ENCODE results near the gene B2M. TPM values are rescaled to one million over a fixed set of nuclear protein-coding genes. Genes with fewer than 3 reads are reported as not detected.

B2M gene
- total and polyA plus RNA-seq, 2 of the 8 experiments (the other 6 are each of a cell fraction or from before 2014, with no cell fraction given), result 78.9 to 907 TPM

GRCh38 chr15:44753345-44753744, 42.0 kb downstream of the B2M start:
- Histone ChIP-seq H2BK20ac (ENCODE audit: low read length) (no peak overlapping the region), H3K9ac (replicated peaks in 1 of 4; ENCODE audit: extremely low read depth in 1 of 4, low read depth in 3 of 4, low read length in 3 of 4) (no peak overlapping the region), H3K14ac (ENCODE audit: insufficient read length) (no peak overlapping the region), H3K4ac (replicated peaks; ENCODE audit: insufficient read length, low read depth, low read length) (no peak overlapping the region), H3K27ac (ENCODE audit: low read depth, low read length) (no peak overlapping the region), H4K5ac (ENCODE audit: insufficient read length, low read depth, low read length) (no peak overlapping the region), H3K4me3 (ENCODE audit: extremely low read depth in 1 of 4, insufficient read depth in 2 of 4, low read depth in 3 of 4, low read length in 4 of 4) (no peak overlapping the region), H3K23ac (ENCODE audit: insufficient read length) (no peak overlapping the region), H3K36me3 (ENCODE audit: control insufficient read depth in 2 of 4, insufficient read depth in 4 of 4, low read length in 3 of 4) (no peaks in the 10 kb centered on the region), H3K27me3 (replicated peaks in 1 of 4; ENCODE audit: control insufficient read depth in 3 of 4, extremely low read depth in 1 of 4, insufficient read depth in 3 of 4, low read length in 3 of 4) (no peaks in the 10 kb centered on the region), H3K79me2 (ENCODE audit: control insufficient read depth in 1 of 2, insufficient read depth in 2 of 2, low read length in 2 of 2) (no peaks in the 10 kb centered on the region), H3K18ac (ENCODE audit: extremely low read depth, low read length) (no peak overlapping the region), H2BK12ac (ENCODE audit: low read depth, low read length) (no peak overlapping the region), H2BK15ac (ENCODE audit: low read length) (no peak overlapping the region), H2AK5ac (ENCODE audit: low read depth, low read length) (no peak overlapping the region), H3K4me1 (replicated peaks in 1 of 4; ENCODE audit: control insufficient read depth in 3 of 4, insufficient read depth in 4 of 4, low read length in 3 of 4) (no peaks in the 10 kb centered on the region), H3K9me3 (ENCODE audit: insufficient read depth in 2 of 2, low read depth in 1 of 2, low read length in 1 of 2) (peaks cover 7% of the 10 kb centered on the region in 2 experiments; a peak in 2 of 4 replicates), H4K20me1 (replicated peaks in 1 of 2; ENCODE audit: control insufficient read depth in 1 of 2, insufficient read depth in 2 of 2, low read length in 2 of 2) (no peaks in the 10 kb centered on the region), H4K91ac (replicated peaks; ENCODE audit: insufficient read length, low read length) (no peak overlapping the region), H3K79me1 (ENCODE audit: low read depth, low read length) (no peaks in the 10 kb centered on the region), H3K56ac (replicated peaks; ENCODE audit: insufficient read length, low read depth, low read length) (no peak overlapping the region), H3K4me2 (ENCODE audit: insufficient read depth in 1 of 2, low read depth in 2 of 2, low read length in 2 of 2) (no peak overlapping the region), H2BK120ac (replicated peaks; ENCODE audit: low read depth, low read length) (no peak overlapping the region), H2BK5ac (ENCODE audit: low read depth, low read length) (no peak overlapping the region), H3K23me2 (ENCODE audit: low read depth, low read length) (no peaks in the 10 kb centered on the region), H2AFZ (ENCODE audit: low read length) (no peak overlapping the region), H4K8ac (ENCODE audit: extremely low read depth, insufficient read depth, low read length) (no peak overlapping the region)
- ChIA-PET POLR2A (ENCODE audit: partially characterized antibody) (no interaction called here), CTCF (ENCODE audit: partially characterized antibody) (interaction anchor here (0.5 to 1.2 kb wide), 3 partner anchors 11 to 42 kb away, joined by 3 read pairs; partner anchors contain the start of gene PATL2)
- 92% methylated on average over 1 of the region's 1 CpG; no CpG with 5 or more reads in 1 of the 2 experiments for WGBS, 2 experiments (ENCODE audit: extremely low coverage in 1 of 2, insufficient coverage in 1 of 2, insufficient read length in 1 of 2, insufficient replicate concordance in 2 of 2, low coverage in 1 of 2, low lambda C conversion rate in 2 of 2, missing lambda C conversion rate in 1 of 2)
- no peak for TF ChIP-seq SAP30 (IDR thresholded peaks at IDR 0.05; ENCODE audit: insufficient read depth, insufficient replicate concordance, low read length)
- TF ChIP-seq KDM4A (IDR thresholded peaks at IDR 0.05; ENCODE audit: low read depth, low read length, severe bottlenecking), result no peak
- no peak for TF ChIP-seq NRF1 (IDR thresholded peaks at IDR 0.05; ENCODE audit: low read depth, low read length)
- DNase-seq (ENCODE audit: low read depth in 1 of 2, low spot score in 2 of 2), result no peak
- no peak for FAIRE-seq

Data from H1 (cell line).